Measurements from ENCODE around the gene BCAR1.

DNA sequence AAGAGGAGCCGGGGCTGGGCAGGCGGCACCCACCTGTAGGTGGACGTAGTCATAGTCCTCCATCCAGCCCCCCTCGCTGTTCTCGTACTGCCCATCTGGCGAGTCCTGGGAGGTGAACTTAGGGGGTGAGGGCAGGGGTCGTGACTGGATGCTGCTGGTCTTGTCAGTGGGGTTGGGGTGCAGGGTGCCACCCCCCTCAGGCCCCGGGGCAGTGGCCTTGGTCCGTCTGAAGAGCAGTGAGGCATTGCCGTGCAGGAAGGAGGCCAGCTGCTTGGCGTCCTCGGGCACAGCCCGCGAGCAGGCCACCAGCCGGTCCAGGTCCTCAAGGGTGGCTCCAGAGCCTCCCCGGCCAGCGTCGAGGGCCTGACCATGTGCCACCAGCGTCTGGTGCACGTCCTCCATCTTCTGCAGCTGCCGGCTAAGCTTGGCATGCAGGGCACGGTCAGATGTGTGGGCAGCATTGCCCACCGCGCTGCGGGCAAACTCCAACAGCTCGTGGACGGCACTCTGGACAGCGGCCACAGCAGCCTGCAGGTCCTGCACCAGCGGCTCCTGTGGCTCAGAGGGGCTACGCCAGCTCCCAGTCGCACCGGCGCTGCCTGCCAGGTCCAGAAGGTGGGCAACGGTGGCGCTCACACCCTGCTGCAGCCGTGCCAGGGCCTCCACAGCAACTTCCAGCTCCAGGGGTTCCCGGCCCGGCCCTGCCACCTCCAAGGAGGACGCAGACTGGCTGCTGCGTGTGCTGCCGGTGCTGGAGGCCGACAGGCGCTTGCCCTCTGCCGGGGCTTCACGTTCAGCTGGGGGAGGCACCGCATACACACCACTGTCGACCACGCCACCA lies 16.3 kb downstream of the BCAR1 start:
- TF ChIP-seq, protein P1, sequence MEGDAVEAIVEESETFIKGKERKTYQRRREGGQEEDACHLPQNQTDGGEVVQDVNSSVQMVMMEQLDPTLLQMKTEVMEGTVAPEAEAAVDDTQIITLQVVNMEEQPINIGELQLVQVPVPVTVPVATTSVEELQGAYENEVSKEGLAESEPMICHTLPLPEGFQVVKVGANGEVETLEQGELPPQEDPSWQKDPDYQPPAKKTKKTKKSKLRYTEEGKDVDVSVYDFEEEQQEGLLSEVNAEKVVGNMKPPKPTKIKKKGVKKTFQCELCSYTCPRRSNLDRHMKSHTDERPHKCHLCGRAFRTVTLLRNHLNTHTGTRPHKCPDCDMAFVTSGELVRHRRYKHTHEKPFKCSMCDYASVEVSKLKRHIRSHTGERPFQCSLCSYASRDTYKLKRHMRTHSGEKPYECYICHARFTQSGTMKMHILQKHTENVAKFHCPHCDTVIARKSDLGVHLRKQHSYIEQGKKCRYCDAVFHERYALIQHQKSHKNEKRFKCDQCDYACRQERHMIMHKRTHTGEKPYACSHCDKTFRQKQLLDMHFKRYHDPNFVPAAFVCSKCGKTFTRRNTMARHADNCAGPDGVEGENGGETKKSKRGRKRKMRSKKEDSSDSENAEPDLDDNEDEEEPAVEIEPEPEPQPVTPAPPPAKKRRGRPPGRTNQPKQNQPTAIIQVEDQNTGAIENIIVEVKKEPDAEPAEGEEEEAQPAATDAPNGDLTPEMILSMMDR (IDR thresholded peaks at IDR 0.05) = no peak
- TF ChIP-seq POLR2A (IDR thresholded peaks at IDR 0.05) = no peak
- TF ChIP-seq POLR2AphosphoS5 (IDR thresholded peaks at IDR 0.05; ENCODE audit: insufficient read depth in 1 of 2, low read depth in 1 of 2) = peak in 1 of 2 donors; percentile 9
